Measurements from ENCODE around the gene TRAM2. TPM values are rescaled to one million over a fixed set of nuclear protein-coding genes. Genes with fewer than 3 reads are reported as not detected.

The TRAM2 gene
- total and polyA plus RNA-seq, 2 of the 4 experiments (the other 2 are of a cell fraction) = 77.2 to 95.7 TPM

GRCh38 chr6:52552278-52552643 lies 24.6 kb downstream of the TRAM2 start:
- dilution Hi-C loops (cut with HindIII; ENCODE audit: low sequenced_read_pairs, unreplicated experiment) = no loop called here
- Histone ChIP-seq H3K27ac (ENCODE audit: insufficient read depth, low read length) (peak overlapping the region; percentile 92), H3K4me2 (ENCODE audit: low read depth, low read length) (peak overlapping the region; percentile 32), H2BK15ac (ENCODE audit: low read depth, low read length) (peak overlapping the region; percentile 90), H4K5ac (ENCODE audit: low read depth, low read length) (peak overlapping the region; percentile 90), H3K4ac (ENCODE audit: low read depth, low read length) (peak overlapping the region; percentile 98), H2BK20ac (ENCODE audit: low read depth, low read length) (peak overlapping the region; percentile 94), H3K4me3 (ENCODE audit: insufficient read depth, low read depth, low read length) (no peak overlapping the region), H3K56ac (ENCODE audit: extremely low read depth, insufficient read depth, low read length) (peak overlapping the region; percentile 82), H4K91ac (ENCODE audit: insufficient read depth, low read depth, low read length) (peak overlapping the region; percentile 93), H3K79me1 (ENCODE audit: low read depth in 1 of 2, low read length in 2 of 2) (peaks cover 15 to 85% of the 10 kb centered on the region in 2 experiments; a peak in 3 of 4 replicates), H3K4me1 (ENCODE audit: control insufficient read depth, insufficient read depth, low read length) (peaks cover 57% of the 10 kb centered on the region), H4K20me1 (ENCODE audit: insufficient read depth, low read length) (peaks cover 35% of the 10 kb centered on the region), H4K8ac (ENCODE audit: low read depth in 2 of 2, low read length in 2 of 2) (peak overlapping the region; percentile 63 to 94; a peak in 3 of 4 replicates), H3K23ac (ENCODE audit: low read depth, low read length) (peak overlapping the region; percentile 86), H3K9me1 (ENCODE audit: insufficient read depth, low read length) (peaks cover 48% of the 10 kb centered on the region), H3K9me3 (ENCODE audit: control insufficient read depth, insufficient read depth, low read length) (no peaks in the 10 kb centered on the region), H2AK9ac (replicated peaks; ENCODE audit: low read depth, low read length, poor library complexity) (peak overlapping the region; percentile 95), H3K36me3 (ENCODE audit: control insufficient read depth, insufficient read depth, low read length) (peaks cover 6% of the 10 kb centered on the region; the same call in 1 of the 2 replicates), H2BK5ac (ENCODE audit: low read depth, low read length, poor library complexity, severe bottlenecking) (peak overlapping the region; percentile 96), H3K18ac (ENCODE audit: low read depth, low read length) (peak overlapping the region; percentile 92), H2BK120ac (ENCODE audit: low read depth, low read length) (peak overlapping the region; percentile 91), H2AK5ac (ENCODE audit: low read depth, low read length) (peak overlapping the region; percentile 97), H3K14ac (replicated peaks; ENCODE audit: low read depth, low read length) (peak overlapping the region; percentile 89), H3K27me3 (ENCODE audit: control insufficient read depth, insufficient read depth, low read length) (no peaks in the 10 kb centered on the region), H3K9ac (ENCODE audit: low read depth, low read length) (peak overlapping the region; percentile 53), H2AFZ (replicated peaks; ENCODE audit: low read length, poor library complexity) (peak overlapping the region; percentile 83)
- ChIA-PET CTCF (interaction anchor here (0.6 kb wide), 1 partner anchor 10 kb away, joined by 3 read pairs; no protein-coding TSS in a partner anchor), POLR2A (ENCODE audit: unreplicated experiment) (no interaction called here)
- BruUV-seq (replicated peaks) = no TSS peak
- DNase-seq (no peak), ATAC-seq (ENCODE audit: low read depth) (no peak)
- WGBS, 2 experiments (ENCODE audit: extremely low coverage in 2 of 2, insufficient read length in 1 of 2) = no CpG with 5 or more reads among the region's 6 CpGs
- TF ChIP-seq BHLHE40 (IDR thresholded peaks at IDR 0.05; ENCODE audit: low read depth, low read length) (no peak), ELK1 (IDR thresholded peaks at IDR 0.05; ENCODE audit: borderline replicate concordance, low read depth, low read length) (no peak), MAFK (IDR thresholded peaks at IDR 0.05; ENCODE audit: low read depth, low read length) (no peak), CHD1 (IDR thresholded peaks at IDR 0.05; ENCODE audit: low read depth, low read length) (no peak), RAD21 (IDR thresholded peaks at IDR 0.05; ENCODE audit: low read length) (no peak), CEBPB (IDR thresholded peaks at IDR 0.05; ENCODE audit: low read depth, low read length) (no peak), CTCF (conservative IDR thresholded peaks at IDR 0.05; ENCODE audit: low read depth, low read length) (no peak), MAZ (IDR thresholded peaks at IDR 0.05; ENCODE audit: borderline replicate concordance, low read depth, low read length) (no peak), RFX5 (IDR thresholded peaks at IDR 0.05; ENCODE audit: low read depth, low read length) (no peak), USF2 (IDR thresholded peaks at IDR 0.05; ENCODE audit: low read depth, low read length) (no peak), SMC3 (IDR thresholded peaks at IDR 0.05; ENCODE audit: low read depth, low read length) (no peak), NFE2L2 (IDR thresholded peaks at IDR 0.05; ENCODE audit: low read depth, low read length) (no peak), MXI1 (IDR thresholded peaks at IDR 0.05; ENCODE audit: borderline replicate concordance, low read depth, low read length) (no peak)
- in situ Hi-C loops (cut with MboI; ENCODE audit: low sequenced_read_pairs) = no loop called here
- intact Hi-C loops (cut with micrococcal nuclease) = loop anchor here (1.0 kb wide), 1 partner anchor 35 kb away; no protein-coding TSS in a partner anchor

Data from IMR-90 (cell line).